ENCODE results near the gene NAA80.

- no peak for TF ChIP-seq CTCF (IDR thresholded peaks at IDR 0.05)
- TF ChIP-seq POLR2A (IDR thresholded peaks at IDR 0.05) = no peak
Measured at GRCh38 chr3:50297384-50297775, 1.8 kb downstream of the NAA80 start.

All from lower leg skin (tissue), 3 donors.